Thyroid gland (tissue), 4 donors: ENCODE measurements around the gene NCBP3. TPM values are rescaled to one million over a fixed set of nuclear protein-coding genes. Genes with fewer than 3 reads are reported as not detected.
"Not testable (repeated sequence)": the region's sequence is repeated elsewhere in the genome, so short reads cannot be mapped to it uniquely, and the experiment has no call there.

ENCODE experiments used
- DNase-seq, 2 donors: peaks; one replicate each; pipeline ENCODE4 v3.0.0-alpha.2; 2019
- H3K27ac ChIP-seq, 3 donors: fragments of 200-600 bp; sonication (generic); 1 replicate in 2 of 3; 2 replicates in 1 of 3; pipeline ENCODE4 v1.5.1; 2016 to 2019; ENCODE audit warnings: mild to moderate bottlenecking in 1 of 3, moderate library complexity in 1 of 3
- H3K27me3 ChIP-seq: fragments of 200-600 bp; sonication (generic); one replicate; pipeline ENCODE4 v1.5.1; 2019
- H3K36me3 ChIP-seq, 2 donors: fragments of 200-600 bp; sonication (generic); one replicate each; pipeline ENCODE4 v1.5.1; 2016 to 2019
- H3K4me1 ChIP-seq, 2 donors: fragments of 200-600 bp; sonication (generic); one replicate each; pipeline ENCODE4 v1.5.1; 2017 to 2019
- H3K4me3 ChIP-seq, 3 donors: fragments of 200-600 bp; sonication (generic); replicated peaks in 1 of 3; 1 replicate in 2 of 3; 2 replicates in 1 of 3; pipeline ENCODE4 v1.5.1; 2016; ENCODE audit warnings: mild to moderate bottlenecking in 1 of 3
- H3K9me3 ChIP-seq: fragments of 200-600 bp; sonication (generic); one replicate; pipeline ENCODE4 v1.5.1; 2017
- CTCF ChIP-seq, 6 experiments: fragments of 200-600 bp in 3 of 6; fragments of 450-650 bp in 3 of 6; sonication (generic) in 3 of 6; IDR thresholded peaks; one replicate each; pipeline ENCODE4 v1.5.1; 2016 to 2019; ENCODE audit warnings: antibody characterized with exemption in 6 of 6, mild to moderate bottlenecking in 2 of 6, inconsistent platforms in 1 of 6, moderate library complexity in 1 of 6
- POLR2A ChIP-seq, 2 donors: fragments of 450-650 bp; IDR thresholded peaks; one replicate each; pipeline ENCODE4 v1.6.1; 2017; ENCODE audit warnings: antibody characterized with exemption in 2 of 2, mild to moderate bottlenecking in 2 of 2, moderate library complexity in 1 of 2
- WGBS, 2 donors: methylation state at CpG; one replicate each; pipeline ENCODE4 v1.1.5; 2017; 5-methylcytosine and 5-hydroxymethylcytosine counted together
- intact Hi-C: fragments of 100-400 bp; cut with DNase I; formaldehyde crosslinking; loops from one replicate; pipeline ENCODE4 v1.15.1; 2023
- total RNA-seq, 4 donors: library from RNA; depleted of rRNA; stranded (reverse); fragments of >200 nt; gene quantifications; one replicate each; pipeline ENCODE4 v1.2.3, GENCODE V29; 2016

The NCBP3 gene
- total RNA-seq, 4 donors from 2014 or later, result 28.4 to 265 (median 36.1) TPM

- H3K4me3 ChIP-seq, result no peak overlapping the region
- intact Hi-C loops, result no loop called here
- no peak for DNase-seq
- no peaks in the 10 kb centered on the region for H3K36me3 ChIP-seq
- no peaks in the 10 kb centered on the region for H3K4me1 ChIP-seq
- H3K27ac ChIP-seq, result no peak overlapping the region
- no peak for TF ChIP-seq POLR2A (IDR thresholded peaks at IDR 0.05)
- TF ChIP-seq CTCF (IDR thresholded peaks at IDR 0.05), result no peak
- H3K9me3 ChIP-seq, result no peaks in the 10 kb centered on the region
- 83 to 89% methylated on average over 9 of the region's 9 CpGs for WGBS, 2 donors
- H3K27me3 ChIP-seq, result no peaks in the 10 kb centered on the region
Observed at GRCh38 chr17:3796822-3797170, 49.2 kb downstream of the NCBP3 start.

GRCh38 chr17:3796110-3796821 lies 49.8 kb downstream of the NCBP3 start:
- 82 to 91% methylated on average over 15 to 16 of the region's 17 CpGs for WGBS, 2 donors
- no peak for TF ChIP-seq CTCF (IDR thresholded peaks at IDR 0.05)
- TF ChIP-seq POLR2A (IDR thresholded peaks at IDR 0.05), result no peak
- DNase-seq, result peak in 1 of 2 donors; percentile 25
- Histone ChIP-seq H3K27ac (no peak overlapping the region), H3K36me3 (no peaks in the 10 kb centered on the region), H3K4me3 (no peak overlapping the region), H3K27me3 (no peaks in the 10 kb centered on the region), H3K9me3 (no peaks in the 10 kb centered on the region), H3K4me1 (no peaks in the 10 kb centered on the region)
- intact Hi-C loops, result no loop called here

- H3K27ac ChIP-seq, result no peak overlapping the region
- H3K36me3 ChIP-seq, result no peaks in the 10 kb centered on the region
- no peaks in the 10 kb centered on the region for H3K9me3 ChIP-seq
- H3K4me1 ChIP-seq, result no peaks in the 10 kb centered on the region
- DNase-seq, result no peak
- WGBS, 2 donors, result 70 to 75% methylated on average over 24 to 25 of the region's 31 CpGs
- no peak overlapping the region for H3K4me3 ChIP-seq
- H3K27me3 ChIP-seq, result no peaks in the 10 kb centered on the region
- intact Hi-C loops, result no loop called here
- TF ChIP-seq CTCF (IDR thresholded peaks at IDR 0.05), result no peak
- TF ChIP-seq POLR2A (IDR thresholded peaks at IDR 0.05), result no peak
Observed at GRCh38 chr17:3795390-3796102, 50.5 kb downstream of the NCBP3 start.

GRCh38 chr17:3794557-3795389 lies 51.3 kb downstream of the NCBP3 start:
- 71 to 73% methylated on average over 22 to 25 of the region's 26 CpGs for WGBS, 2 donors
- Histone ChIP-seq H3K36me3 (no peaks in the 10 kb centered on the region), H3K4me3 (no peak overlapping the region), H3K27me3 (no peaks in the 10 kb centered on the region), H3K9me3 (no peaks in the 10 kb centered on the region), H3K27ac (no peak overlapping the region), H3K4me1 (no peaks in the 10 kb centered on the region)
- no peak for TF ChIP-seq CTCF (IDR thresholded peaks at IDR 0.05)
- TF ChIP-seq POLR2A (IDR thresholded peaks at IDR 0.05), result no peak
- no peak for DNase-seq
- intact Hi-C loops, result no loop called here

GRCh38 chr17:3794152-3794551 lies 51.9 kb downstream of the NCBP3 start:
- H3K4me1 ChIP-seq, H3K4me3 ChIP-seq, intact Hi-C loops, H3K9me3 ChIP-seq, H3K36me3 ChIP-seq, DNase-seq, H3K27me3 ChIP-seq, H3K27ac ChIP-seq: not testable (repeated sequence)
- WGBS, 2 donors, result 91 to 94% methylated on average over 6 to 9 of the region's 9 CpGs

GRCh38 chr17:3793258-3793657 lies 52.8 kb downstream of the NCBP3 start:
- H3K4me1 ChIP-seq, H3K27ac ChIP-seq, H3K9me3 ChIP-seq, H3K36me3 ChIP-seq, H3K27me3 ChIP-seq, intact Hi-C loops, H3K4me3 ChIP-seq, DNase-seq: not testable (repeated sequence)
- WGBS, 2 donors, result 84 to 93% methylated on average over 7 of the region's 7 CpGs
